ENCODE measurements around the gene DNAJC13.
A peak's percentile ranks its signal among the peaks of the same experiment; 100 is the strongest.

DNAJC13 gene

DNA sequence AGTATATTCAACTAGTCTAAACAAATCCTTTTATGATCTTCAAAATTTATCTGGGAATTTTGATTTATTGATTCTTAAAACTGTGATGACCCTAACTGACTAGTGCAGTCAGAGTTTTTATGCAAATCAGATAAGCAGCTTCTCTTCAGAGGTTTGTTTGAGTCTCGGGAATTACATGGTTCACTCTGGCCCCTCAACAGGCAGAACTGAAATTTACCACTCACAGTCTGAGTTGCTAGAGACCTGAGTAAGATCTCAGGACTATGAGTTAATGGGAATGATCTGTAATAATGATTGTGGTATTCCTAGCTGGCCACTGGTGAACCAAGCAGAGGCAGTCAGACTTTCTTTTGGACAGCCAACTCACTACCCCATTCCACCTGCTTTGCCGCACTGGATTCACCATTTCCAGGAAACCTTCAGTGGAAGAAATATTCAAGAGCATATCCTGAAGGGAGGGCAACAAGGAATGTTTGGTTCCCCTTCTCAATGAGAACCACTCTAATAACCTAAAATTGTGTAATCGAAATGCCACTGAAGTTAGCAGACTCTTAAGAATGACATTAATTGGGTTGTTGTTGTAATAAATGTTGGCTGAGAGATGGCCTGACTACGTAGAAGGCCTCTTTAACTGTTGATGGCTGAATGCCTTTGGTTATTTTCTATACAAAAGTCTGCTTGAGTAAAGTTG is 11.5 kb upstream of the DNAJC13 start:
- DNase-seq = no peak

DNA sequence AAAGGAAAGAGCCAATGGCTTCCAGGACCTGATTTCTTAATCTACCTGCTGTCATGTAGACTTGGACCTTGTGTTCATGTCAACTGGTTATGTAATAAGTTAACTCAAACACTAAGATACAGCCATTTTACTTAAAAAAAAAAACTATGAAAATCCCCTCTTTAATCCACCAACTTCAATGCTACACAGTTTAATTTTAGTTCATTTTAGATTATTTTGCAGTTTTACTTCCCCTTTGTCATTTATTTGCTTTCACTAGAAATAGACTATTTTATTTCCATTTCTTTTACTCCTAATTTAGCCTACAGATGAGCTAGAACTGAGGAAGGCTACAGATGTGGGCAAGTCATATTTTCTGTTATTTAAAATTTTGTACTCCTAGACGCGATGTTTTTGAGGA is 10.7 kb upstream of the DNAJC13 start:
- no peak for DNase-seq

DNA sequence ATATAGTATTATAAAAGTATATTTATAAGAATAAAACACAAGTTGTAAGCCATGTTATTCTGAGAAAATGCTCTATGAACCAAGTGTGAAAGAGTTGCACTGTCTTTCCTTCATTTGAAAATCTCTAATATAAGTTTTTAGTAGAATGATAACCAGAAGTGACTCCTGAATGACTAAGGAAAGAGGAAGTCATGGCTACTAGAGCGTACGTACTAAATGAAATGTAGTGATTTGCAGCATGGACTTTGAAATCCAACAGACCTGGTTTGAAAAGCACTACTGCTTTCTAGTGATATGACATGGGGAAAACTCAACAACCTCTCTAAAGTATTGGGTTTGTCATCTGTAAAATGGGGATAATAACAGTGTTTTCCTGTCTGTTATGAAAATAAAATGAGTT is 10.3 kb upstream of the DNAJC13 start:
- DNase-seq = no peak

DNA sequence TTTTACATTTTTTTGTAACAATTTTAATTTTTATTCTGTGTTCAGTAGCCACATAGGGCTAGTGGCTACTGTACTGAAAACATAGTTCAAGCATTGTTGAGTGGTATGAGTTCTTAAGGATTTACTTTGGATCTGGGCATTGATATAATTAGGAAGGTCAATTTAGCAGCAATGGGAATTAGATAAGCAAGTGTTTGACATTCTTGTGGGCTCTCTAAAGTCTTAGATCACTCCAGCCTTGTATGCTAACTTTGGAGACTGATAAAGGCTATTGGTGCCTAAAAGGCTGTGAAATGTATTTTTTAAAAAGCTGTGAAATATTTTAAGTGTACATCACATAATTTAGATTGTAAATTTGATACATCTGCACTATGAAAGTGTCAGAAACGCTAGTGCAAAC is 2.5 kb upstream of the DNAJC13 start:
- DNase-seq = no peak

DNA sequence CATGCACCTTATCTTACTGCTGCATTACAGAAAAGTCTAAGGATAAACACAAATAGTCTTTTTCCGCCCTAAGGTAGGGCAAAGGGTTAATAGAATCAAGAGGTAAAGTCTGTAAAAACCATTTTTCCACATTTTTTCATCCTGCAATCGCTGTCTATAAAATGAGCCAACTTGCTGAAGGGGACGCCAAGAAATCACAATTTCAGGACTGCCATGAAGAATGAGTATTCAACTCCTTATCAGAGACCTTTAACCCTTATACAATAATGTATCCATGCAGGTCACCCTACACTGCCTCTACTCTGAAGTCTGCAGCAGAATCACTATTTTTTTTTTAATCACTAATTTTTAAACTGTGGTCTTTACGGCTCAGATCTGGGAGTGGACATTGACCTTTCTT is 1.1 kb upstream of the DNAJC13 start:
- DNase-seq = no peak

DNA sequence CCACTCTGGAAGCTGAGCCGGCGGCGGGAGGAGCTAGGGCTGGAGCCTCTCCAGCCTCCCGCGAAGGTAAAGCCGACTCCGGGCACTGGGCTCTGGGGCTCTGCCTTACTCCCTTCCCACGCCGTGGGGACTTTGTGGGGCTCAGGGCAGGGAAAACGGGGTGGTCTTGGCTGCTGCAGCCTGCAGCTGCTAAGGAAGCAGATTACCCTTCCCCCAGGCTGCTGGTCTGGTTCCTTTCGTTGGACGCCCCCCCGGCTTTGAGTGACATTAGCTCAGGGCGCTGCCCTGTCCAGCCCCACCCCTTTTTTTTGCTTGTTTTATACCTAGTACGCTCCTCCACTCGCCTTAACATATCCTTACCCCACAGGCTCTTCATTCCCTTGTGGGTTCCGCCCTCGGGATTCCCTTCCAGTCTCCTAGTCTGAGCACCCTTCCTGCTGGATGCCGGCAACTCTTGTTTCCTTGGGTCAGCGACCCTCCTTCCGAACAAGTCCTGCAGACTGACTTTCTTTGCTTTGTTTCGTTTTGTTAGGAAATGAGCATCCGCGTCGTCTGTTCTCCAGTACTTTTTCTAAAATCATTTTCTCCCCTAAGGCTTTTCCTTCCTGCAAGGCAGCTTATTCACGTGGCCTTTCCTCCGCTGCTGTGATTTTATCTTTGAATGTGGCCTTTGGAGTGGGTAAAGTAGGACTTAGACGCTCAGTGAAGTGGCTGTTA is 551 bp downstream of the DNAJC13 start:
- peak; percentile 32 for DNase-seq

DNA sequence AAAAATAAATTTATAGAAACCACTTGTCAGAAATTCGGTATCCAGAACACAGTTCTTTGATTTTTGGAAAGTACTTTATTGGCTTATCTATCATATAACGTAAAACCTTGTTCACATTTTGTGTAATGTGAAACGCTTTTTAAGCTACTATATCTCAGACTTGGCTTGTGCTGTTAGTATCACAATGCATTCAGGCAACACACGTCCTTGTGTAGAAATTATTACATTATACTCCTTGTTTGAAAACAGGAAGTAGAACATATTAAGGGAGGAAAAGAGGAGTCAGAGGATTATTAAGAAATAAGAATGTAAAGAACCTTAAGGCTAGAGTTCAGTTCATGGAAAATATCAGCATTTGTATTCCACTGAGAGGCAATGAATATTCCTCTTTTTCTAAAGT is 1.6 kb downstream of the DNAJC13 start:
- DNase-seq = no peak

DNA sequence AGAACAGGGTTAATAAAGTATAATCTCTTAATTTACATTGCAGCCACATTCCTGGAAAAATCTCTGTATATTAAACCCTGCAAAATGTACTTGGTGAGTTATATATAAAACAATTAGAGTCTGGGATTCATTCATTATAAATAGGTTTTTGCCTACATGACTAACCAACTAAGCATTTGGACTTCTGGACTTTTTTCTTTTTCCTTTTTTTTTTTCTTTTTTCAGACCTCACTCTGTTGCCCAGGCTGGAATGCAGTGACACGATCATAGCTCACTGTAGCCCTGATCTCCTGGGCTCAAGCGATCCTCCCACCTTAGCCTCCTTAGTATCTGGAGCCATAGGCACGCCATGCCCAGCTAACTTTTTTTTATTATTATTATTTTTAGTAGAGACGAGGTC is 4.5 kb downstream of the DNAJC13 start:
- DNase-seq = no peak

DNA sequence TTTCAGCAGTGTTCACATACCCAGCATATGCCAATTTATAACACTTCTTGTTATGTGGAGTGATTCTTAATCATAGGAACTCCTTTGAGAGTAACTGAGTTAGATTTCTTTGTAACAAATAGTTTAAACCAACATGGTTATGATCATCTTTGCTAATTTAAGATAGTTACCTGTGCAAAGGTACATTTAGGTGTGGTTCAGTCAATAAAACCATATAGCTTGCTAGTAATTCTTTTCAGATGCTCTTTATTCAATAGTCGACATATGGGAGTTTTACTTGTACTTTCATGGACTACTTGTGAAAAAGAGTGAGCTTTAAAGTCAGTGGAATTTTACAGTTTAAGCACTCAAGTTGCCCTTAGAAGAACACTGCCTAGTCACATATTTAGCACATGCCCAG is 5.2 kb downstream of the DNAJC13 start:
- no peak for DNase-seq

DNA sequence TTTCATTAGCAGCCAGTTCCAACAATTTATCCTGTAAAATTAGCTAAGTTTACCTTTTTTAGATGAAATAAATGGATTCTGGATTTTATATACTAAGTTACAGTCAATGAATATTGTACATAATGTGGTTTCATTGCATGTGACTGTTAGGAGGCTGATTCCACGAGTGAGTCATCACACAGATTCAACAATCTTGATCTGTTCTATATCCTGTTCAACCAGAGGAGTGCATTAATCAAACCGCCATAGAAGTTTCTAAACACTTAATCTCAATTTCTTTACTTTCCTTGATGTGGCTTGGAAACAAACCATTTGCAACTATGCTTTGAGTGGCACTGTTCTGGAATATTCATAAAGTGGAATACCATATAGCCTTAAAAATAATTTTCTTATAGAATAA is 15.3 kb downstream of the DNAJC13 start:
- no peak for DNase-seq

DNA sequence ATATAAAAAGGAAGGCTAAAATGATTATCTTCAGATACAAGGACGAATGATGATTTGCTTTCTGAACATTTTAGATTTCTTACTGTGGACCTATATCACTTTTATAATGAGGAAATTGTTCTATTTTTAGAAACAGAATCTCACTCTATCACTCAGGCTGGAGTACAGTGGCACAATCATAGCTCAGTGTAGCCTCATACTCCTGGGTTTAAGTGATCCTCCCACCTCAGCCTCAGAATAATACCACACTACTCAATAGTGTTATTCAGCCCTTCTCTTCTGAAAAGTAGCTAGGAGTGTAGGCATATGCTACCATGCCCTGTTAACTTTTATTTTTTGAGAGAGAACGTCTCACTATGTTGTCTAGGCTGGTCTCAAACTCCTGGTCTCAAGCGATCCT is 15.8 kb downstream of the DNAJC13 start:
- DNase-seq = no peak

DNA sequence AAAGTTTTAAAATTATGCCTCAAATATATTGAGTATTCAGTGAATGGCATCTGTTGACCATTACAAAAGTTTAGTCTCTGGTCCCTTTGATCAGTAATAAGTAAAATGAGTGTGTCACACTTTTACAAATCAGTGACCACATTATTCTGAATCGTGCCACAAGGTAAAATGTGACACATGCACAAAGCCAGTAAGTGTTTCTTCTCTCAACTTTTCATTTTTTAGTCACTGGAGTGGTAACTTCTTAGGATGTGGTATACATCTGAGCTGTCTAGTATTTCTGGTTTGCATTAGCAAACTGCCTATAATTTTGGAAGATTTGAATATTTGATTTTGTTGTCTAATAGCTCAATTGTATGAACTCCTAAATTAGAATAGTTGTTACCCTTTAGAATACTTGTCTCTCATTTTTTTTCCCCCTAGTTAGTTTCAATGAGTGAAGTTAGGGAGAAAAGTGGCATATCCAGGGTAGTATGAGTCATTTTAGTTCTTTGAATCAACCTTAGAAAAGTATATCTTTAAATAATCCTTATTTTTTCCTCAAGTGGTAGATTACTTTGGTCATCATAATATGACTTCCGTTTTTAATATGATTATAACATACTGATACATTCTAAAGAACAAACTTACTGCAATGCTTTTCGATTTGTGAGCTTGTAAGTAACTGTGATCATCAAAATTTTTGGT is 18.1 kb downstream of the DNAJC13 start:
- DNase-seq = no peak

DNA sequence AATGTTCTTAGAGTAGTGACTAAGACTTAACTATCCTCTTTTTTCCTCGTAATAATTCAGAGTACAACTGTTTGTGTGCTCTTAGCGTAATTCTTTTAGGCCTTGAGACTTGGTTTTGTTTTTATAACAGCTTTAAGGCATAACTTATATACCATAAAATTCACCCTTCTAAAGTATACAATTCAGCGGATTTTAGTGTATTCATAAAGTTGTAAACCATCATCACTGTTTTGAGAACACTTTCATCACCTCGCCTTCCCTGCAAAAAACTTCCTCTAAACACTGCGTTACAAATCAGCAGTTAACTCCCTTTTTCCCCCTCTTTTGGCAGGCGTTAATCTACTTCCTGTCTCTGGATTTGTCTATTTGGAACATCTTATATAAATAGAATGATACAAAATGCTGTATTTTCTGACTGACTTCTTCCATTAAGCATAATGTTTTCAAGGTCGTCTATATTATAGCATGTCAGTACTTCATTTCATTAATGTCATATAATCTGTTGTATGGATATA is 18.7 kb downstream of the DNAJC13 start:
- no peak for DNase-seq

DNA sequence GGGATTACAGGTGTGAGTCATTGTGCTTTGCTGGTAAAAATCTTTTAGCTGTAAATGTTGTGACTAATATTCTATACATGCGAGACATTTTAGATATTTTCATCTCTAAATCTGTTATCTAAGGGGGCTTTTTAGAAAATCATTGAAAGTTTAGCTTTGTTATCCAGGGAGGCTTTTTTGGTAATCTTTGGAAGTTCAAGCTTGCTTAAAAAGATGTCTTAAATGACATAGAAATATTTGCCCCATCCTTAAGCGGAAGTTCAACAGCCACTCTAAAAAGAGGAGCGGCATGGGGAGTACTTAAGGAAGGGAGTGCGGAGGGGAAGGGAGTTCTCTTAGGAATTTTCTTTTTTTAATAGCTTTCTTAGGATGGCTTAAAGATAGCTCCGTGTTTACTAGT is 26.1 kb downstream of the DNAJC13 start:
- no peak for DNase-seq

DNA sequence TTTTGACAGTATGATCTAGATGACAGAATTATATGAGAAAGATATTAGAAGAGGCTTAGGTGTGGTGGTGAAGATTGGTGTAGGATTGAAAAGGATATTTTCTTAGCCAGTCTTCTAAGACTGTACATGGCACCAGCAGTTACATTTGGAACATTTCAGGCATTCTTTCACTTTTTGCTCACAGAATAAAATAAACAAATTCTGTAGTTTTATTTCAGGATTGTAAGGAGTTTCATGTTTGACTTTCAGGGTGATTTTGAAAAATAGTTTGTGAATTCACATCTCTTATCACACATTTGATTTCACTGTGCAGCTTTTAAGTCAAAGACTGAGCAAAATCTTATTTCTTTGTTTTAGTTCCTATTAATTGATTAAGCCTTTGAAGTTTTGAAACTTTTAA is 27.1 kb downstream of the DNAJC13 start:
- no peak for DNase-seq

DNA sequence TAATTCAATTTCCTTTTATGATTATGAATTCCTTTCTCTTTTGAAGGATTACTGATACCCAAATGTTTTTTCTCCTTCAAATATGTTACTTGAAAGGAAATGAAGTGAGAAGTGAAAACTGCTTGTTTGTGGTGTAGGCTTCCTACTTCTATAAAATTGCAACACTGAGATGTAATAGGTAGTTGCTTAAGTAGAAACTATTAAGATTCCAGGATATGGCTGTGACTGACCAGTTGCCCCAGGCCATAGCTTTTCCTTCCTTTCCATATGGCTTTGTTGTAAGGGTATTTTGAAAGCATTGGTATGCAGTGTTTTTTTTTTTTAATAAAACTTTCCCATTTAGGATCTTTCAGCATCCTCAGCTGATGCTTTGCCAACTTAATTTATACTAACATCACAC is 28.5 kb downstream of the DNAJC13 start:
- DNase-seq = no peak

DNA sequence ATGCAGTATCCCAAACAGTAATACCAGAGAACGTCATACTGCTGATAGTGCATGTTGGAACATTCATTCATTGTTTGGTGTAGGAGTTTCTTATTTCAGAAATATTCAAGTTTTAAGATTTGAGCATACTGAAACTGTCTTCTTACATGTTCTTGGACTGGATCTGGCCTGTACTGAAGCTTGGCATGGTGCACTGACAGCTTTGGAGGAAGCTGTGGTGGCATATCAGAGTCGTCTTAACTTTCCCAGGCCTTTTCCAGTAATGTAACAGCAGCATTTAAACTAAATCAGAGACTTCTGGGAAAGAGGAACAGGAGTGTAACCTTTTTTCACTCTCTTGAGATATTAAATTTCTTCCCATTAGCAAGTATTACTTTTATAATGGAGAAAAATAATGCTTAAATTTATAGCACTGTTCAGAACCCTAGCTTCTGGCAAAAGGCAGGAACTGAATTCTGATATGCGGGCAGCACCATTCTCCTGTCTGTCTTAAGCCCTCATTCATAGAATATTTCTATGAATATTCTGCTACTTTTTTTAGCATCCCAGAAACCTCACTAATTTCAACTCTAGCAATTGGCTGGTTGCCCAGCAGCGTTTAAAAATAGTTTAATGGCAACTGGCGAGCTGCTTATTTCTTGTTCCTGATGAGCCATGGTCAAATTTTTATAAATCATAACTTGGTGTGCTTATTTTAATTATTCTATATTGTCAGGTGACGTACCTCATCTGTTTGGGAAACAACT is 31.1 kb downstream of the DNAJC13 start:
- no peak for DNase-seq

DNA sequence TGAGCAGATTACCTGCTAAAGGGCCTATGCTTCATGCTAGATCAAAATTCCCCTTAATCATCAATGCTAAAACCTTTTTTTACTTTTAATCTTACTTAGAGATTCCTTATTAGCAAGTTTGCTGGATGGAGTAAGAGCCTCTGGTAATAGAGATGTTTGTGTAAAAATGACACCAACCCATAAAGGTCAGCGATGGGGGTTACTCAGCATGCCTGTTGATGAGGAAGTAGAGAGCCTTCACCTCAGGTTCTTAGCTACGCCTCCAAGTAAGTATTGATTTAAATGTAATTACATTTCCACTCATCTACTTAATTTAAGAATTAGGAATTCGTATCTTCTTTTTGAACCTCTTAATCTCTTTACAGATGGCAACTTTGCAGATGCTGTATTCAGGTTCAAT is 38.8 kb downstream of the DNAJC13 start:
- no peak for DNase-seq

DNA sequence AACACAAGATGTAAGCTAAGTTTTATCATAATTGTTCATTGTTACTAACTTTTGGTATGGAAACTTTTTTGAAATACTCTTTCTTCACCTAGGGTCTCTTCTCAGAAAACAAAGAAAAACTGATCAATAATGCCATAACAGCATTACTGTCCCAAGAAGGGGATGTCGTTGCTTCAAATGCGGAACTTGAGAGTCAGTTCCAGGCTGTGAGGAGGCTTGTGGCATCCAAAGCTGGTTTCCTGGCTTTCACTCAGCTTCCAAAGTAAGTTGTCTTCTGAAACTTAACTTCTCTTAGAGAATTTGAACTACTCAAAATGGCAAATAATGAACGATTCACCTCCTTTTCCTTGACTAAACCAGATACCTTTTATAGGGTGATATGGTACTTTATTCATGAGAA is 39.3 kb downstream of the DNAJC13 start:
- no peak for DNase-seq

DNA sequence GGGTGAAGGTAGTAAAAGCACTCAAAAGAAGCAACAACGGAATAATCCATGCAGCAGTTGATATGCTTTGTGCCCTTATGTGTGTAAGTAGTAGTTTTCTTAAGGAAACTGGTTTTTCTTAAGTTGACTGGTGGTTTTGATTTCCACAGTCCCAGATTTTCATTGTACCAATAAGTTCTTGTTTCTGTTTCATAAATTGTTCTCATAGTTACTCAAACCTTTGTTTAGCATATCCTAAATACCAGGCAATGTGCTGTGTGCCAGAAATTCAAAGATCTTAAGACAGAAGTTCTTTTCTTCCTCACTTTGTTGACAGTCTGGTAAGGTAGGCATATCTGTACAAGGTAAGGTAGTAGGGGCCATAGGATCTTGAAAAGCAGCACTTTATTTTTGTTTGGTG is 40.0 kb downstream of the DNAJC13 start:
- no peak for DNase-seq

DNA sequence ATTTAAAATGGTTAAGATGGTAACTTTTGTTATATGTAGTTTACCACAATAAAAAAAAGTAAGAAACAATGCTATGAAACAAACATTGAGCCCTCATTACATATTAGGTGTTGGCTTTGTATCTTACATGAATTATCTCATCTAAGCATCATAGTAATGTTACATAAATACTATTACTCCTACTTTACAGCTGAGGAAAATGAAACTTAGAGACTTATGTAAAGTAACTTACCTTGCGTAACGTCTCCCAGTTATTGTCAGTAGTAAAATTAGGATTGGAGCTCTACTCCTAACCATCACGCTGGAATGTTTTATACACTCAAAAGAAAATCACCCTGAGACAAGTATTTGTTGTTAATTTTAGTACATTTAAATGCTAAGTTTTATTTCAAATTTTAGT is 42.2 kb downstream of the DNAJC13 start:
- DNase-seq = no peak

DNA sequence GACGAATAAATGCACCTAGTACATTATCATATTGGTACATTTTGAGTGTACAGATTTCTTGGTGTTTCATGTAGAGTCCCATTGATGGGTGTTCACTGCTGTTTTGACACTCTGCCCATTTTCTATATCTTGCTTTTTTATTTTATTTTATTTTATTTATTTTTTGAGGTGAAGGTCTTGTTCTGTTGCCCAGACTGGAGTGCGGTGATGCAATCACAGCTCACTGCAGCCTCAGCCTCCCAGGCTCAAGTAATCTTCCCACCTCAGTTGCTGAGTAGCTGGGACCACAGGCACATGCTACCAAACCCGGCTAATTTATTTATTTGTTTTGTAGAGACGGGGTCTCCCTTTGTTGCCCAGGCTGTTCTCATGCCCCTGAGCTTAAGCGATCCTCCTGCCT is 44.2 kb downstream of the DNAJC13 start:
- no peak for DNase-seq

DNA sequence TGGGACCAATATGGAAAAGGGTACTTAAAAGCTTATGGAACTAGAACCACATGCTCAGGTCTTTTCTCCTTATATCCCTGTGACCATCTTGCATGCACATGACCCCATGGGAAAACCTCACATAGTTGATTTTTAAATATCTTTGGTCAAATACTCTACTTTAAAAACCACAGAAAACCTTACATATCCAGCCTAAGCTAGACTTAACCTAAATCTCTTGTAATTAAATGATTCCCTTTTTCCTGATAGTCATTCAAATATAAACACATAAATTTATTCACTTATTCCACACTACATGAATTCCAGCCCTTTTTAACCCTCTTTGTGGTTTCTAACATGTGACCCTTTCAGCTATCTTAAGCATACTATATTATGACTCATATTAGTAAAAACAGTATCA is 46.8 kb downstream of the DNAJC13 start:
- no peak for DNase-seq

Data from activated CD4-positive, alpha-beta T cell treated with anti-CD3 and anti-CD28 coated beads, Interleukin-2, amount 50 U/mL, for 1 hour (primary cell).